Measurements from ENCODE around the gene CA12.

GRCh38 chr15:63372018-63372705 lies 9.5 kb downstream of the CA12 start:
- TF ChIP-seq POLR2A (IDR thresholded peaks at IDR 0.05) (no peak), POLR2AphosphoS5 (IDR thresholded peaks at IDR 0.05) (no peak)
